Spinal cord (tissue), 10 donors: ENCODE measurements around the gene RFX8. TPM values are rescaled to one million over a fixed set of nuclear protein-coding genes. Genes with fewer than 3 reads are reported as not detected.

Source experiments
- DNase-seq, 6 donors: peaks; one replicate each; pipeline versions ENCODE4 v3.0.0 to v3.0.0-alpha.2; 2013 to 2015; ENCODE audit warnings: low spot score in 6 of 6, low read depth in 4 of 6
- H3K27ac ChIP-seq: one replicate; pipeline ENCODE4 v1.5.1; 2013; ENCODE audit warnings: low read depth, low read length, control low read depth
- H3K27me3 ChIP-seq: one replicate; pipeline ENCODE4 v1.6.1; 2013; ENCODE audit warnings: low read length; ENCODE audit not compliant: control insufficient read depth, insufficient read depth
- H3K36me3 ChIP-seq: one replicate; pipeline ENCODE4 v1.6.1; 2013; ENCODE audit warnings: low read length; ENCODE audit not compliant: control insufficient read depth, insufficient read depth
- H3K4me1 ChIP-seq: one replicate; pipeline ENCODE4 v1.6.1; 2013; ENCODE audit warnings: low read length; ENCODE audit not compliant: control insufficient read depth, insufficient read depth
- H3K4me3 ChIP-seq: one replicate; pipeline ENCODE4 v1.5.1; 2013; ENCODE audit warnings: low read depth, low read length, control low read depth
- H3K9me3 ChIP-seq: one replicate; pipeline ENCODE4 v1.6.1; 2013; ENCODE audit warnings: low read length; ENCODE audit not compliant: control insufficient read depth, insufficient read depth
- WGBS: methylation state at CpG from one replicate; pipeline ENCODE4 v1.1.5; 2013; ENCODE audit warnings: missing lambda C conversion rate; ENCODE audit not compliant: insufficient coverage; 5-methylcytosine and 5-hydroxymethylcytosine counted together
- polyA plus RNA-seq, 2 donors: library from polyadenylated mRNA; unstranded; fragments of 120-200 nt; gene quantifications; one replicate each; pipeline ENCODE4 v1.2.1, GENCODE V29; 2013; ENCODE audit not compliant: insufficient read length in 2 of 2
- total RNA-seq, 2 donors: library from RNA; depleted of rRNA in 1 of 2; stranded (reverse); fragments of 120-200 nt in 1 of 2; fragments of >200 nt in 1 of 2; gene quantifications; one replicate each; pipeline versions ENCODE4 v1.2.3 to v1.2.4, GENCODE V29; 2013 to 2014
- donor health status: healthy.

The RFX8 gene
- total and polyA plus RNA-seq, 4 donors, result 0.66 to 1.4 (median 1.1) TPM

DNA sequence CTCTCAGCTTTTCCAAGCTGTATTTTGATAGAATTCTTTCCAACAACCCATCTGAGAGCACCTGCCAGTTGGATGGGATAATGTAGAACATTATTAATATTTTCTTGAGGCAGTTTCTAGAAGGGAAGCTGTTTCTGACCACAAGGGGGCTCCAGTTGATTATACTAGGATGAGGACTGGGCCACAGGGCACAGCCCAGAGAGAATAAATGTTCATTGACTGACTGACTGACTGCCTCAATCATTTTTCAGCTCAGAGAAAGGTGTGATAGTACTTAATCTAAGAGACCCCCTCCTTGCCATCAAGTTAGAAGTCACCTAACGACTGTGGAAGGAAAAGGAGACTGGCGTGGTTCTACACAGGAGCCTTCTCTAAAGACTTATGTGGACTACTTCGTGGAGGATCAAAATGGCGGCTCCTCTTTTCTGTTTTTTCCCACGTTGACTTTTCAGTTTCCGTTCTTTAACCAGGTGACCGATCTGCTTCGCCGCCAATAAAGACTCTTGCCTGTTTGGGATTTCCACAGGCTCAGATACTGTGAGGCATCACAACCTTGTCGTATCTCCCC lies 55.7 kb downstream of the RFX8 start:
- Histone ChIP-seq H3K4me1 (peaks cover 10% of the 10 kb centered on the region), H3K27ac (no peak overlapping the region), H3K27me3 (peaks cover 2% of the 10 kb centered on the region), H3K36me3 (no peaks in the 10 kb centered on the region), H3K9me3 (no peaks in the 10 kb centered on the region), H3K4me3 (no peak overlapping the region)
- WGBS, result 92% methylated on average over 10 of the region's 10 CpGs
- DNase-seq, result peak in 2 of 6 donors; percentile 66 to 73

DNA sequence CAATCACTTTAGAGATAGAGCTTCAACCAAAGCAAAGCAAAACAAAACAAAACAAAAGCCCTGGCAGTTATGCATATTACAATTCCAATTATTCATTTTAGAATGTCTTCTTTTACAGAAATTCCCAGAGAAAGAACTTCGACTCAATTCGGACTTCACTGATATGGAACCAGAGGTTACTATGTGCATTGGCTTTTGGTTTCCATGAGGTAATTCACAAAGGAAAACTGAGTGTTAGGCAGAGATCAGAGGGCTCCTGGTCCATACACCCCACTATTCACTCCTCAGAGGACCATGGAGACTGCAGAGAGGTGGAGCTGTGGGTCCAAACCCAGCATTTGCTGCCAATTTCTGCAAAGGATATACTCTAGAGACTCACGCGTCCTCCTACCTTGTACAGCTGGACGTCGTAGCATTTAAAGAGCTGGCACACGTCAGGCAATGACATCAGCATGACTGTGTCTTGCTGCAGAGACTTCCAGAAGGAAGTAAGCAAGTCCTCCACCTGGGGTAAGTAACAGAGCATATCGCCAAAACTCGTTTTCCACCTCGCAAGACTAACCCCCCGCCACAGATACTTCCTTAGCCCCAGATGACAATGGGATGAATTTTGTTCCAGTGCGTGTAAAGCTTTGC lies 56.3 kb downstream of the RFX8 start:
- DNase-seq, result no peak
- Histone ChIP-seq H3K4me3 (no peak overlapping the region), H3K27ac (no peak overlapping the region), H3K4me1 (peaks cover 10% of the 10 kb centered on the region), H3K27me3 (peaks cover 2% of the 10 kb centered on the region), H3K9me3 (no peaks in the 10 kb centered on the region), H3K36me3 (no peaks in the 10 kb centered on the region)
- 76% methylated on average over 8 of the region's 12 CpGs for WGBS

DNA sequence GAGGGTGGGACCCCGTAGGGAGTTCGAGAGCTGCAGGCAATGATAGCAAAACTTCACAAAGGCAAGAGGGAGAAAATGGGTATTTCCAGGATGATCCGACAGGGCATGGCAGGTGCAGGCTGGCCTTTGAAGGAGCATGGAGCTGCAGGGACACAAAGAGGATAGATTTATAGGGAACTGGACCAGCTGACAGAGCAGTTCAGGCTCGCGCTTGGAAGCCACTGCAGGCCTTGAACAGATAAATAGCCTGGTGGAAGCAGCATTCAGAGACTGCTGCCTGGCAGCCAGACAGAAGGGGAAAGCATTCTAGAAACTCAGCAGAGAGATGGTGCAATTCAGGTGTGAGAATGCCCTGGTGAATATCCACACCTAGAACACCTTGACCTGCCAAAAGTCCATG lies 58.3 kb downstream of the RFX8 start:
- H3K9me3 ChIP-seq, result no peaks in the 10 kb centered on the region
- no peak overlapping the region for H3K4me3 ChIP-seq
- H3K36me3 ChIP-seq, result no peaks in the 10 kb centered on the region
- no peak overlapping the region for H3K27ac ChIP-seq
- peaks cover 14% of the 10 kb centered on the region for H3K4me1 ChIP-seq
- WGBS, result 37% methylated on average over 5 of the region's 5 CpGs
- peak in 1 of 6 donors; percentile 72 for DNase-seq
- H3K27me3 ChIP-seq, result peaks cover 2% of the 10 kb centered on the region

DNA sequence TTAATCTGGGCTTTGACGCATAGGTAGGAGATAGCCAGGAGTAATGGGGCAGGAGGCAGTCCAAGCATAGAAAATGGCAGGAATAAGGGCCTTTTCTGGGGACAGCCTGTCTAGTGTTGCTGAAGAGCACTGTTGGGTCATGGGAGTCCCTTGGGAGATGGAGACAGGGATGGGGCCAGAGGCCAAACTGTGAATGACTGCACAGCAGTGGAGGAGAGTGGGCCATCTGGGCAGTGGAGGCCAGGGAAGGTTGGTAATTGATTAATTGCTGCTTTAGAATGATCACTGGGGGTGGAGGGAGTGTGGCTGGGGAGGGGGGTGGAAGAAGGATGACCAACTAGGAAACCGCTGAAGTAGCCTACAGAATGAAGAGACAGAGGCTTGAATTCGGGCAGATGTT lies 59.0 kb downstream of the RFX8 start:
- WGBS, result 100% methylated on average over 3 of the region's 3 CpGs

DNA sequence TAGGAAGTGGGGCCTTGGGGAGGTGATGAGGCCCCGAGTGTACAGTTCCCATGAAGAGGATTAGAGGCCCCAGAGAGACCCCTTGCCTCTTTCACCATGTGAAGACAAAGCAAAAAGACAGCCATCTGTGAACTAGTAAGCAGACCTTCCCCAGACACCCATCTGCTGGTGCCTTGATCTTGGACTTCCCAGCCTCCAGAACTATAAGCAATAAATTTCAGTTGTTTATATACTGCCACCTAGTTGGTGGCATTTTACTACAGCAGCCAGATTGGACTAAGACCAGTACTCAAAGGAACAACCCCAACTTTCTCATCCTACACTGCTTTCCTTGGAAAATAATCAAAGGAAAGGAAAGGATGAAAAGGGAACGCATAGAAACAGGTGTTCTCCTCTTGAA lies 59.7 kb downstream of the RFX8 start:
- no CpG with 5 or more reads among the region's 2 CpGs for WGBS
- no peak overlapping the region for H3K27ac ChIP-seq
- H3K36me3 ChIP-seq, result no peaks in the 10 kb centered on the region
- no peak for DNase-seq
- H3K4me3 ChIP-seq, result no peak overlapping the region
- peaks cover 14% of the 10 kb centered on the region for H3K4me1 ChIP-seq
- H3K9me3 ChIP-seq, result no peaks in the 10 kb centered on the region
- H3K27me3 ChIP-seq, result peaks cover 2% of the 10 kb centered on the region

More for the DNA sequence above, 59.0 kb downstream of the RFX8 start:
- no peak overlapping the region for H3K4me3 ChIP-seq
- DNase-seq, result no peak
- H3K9me3 ChIP-seq, result no peaks in the 10 kb centered on the region
- peaks cover 2% of the 10 kb centered on the region for H3K27me3 ChIP-seq
- H3K36me3 ChIP-seq, result no peaks in the 10 kb centered on the region
- no peak overlapping the region for H3K27ac ChIP-seq
- H3K4me1 ChIP-seq, result peaks cover 14% of the 10 kb centered on the region

DNA sequence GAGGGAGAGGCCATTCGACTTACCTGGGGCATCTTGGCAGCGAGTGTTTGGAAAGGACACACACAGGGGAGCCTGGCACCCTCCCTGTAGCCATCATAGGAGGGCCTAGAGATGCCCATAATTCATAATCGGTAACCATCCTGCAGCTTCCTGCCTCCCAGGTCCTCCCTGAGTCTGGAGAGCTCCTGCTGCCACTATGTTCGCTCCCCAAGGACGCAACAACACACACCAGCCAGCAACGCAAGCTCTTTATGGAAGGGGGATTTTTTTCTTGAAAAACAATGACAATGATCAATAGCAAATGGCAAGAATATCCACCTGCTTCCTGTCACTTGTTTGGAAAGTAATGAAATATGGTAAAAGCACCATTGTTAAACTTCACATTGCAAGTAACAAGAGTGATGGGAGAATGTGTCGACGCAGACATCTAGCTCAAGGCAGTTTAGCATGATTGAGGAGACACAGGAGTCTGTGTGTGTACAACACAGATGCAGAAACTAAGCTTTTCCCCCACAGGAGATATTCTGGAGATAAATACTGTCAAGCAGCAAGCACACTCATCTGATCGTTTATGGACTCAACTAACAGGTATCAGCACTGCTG lies 62.7 kb downstream of the RFX8 start:
- Histone ChIP-seq H3K36me3 (no peaks in the 10 kb centered on the region), H3K9me3 (no peaks in the 10 kb centered on the region), H3K4me3 (no peak overlapping the region), H3K27ac (no peak overlapping the region), H3K4me1 (peaks cover 14% of the 10 kb centered on the region), H3K27me3 (no peaks in the 10 kb centered on the region)
- 76% methylated on average over 4 of the region's 9 CpGs for WGBS
- peak in 1 of 6 donors; percentile 73 for DNase-seq

DNA sequence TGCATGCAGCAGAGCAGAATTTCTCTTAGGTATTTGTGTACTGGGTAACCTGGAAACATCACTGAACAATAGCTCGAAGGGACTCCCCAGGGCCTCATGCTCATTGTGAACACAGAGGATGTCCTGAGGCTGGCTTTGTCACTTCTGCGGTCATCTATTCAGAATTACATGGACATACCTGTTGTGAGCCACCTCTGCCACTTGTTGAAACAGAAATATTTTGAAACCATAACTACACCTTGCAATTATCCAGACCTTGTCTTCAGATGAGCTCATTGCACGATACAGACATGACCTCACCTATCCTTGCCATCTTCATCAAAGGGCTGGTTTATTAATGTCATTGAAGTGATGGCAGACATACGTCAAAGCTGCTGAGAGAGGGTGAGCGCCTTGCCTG lies 64.2 kb downstream of the RFX8 start:
- Histone ChIP-seq H3K9me3 (no peaks in the 10 kb centered on the region), H3K4me1 (peaks cover 4% of the 10 kb centered on the region), H3K36me3 (no peaks in the 10 kb centered on the region), H3K27ac (no peak overlapping the region), H3K27me3 (no peaks in the 10 kb centered on the region), H3K4me3 (no peak overlapping the region)
- WGBS, result 56% methylated on average over 3 of the region's 5 CpGs
- DNase-seq, result no peak

DNA sequence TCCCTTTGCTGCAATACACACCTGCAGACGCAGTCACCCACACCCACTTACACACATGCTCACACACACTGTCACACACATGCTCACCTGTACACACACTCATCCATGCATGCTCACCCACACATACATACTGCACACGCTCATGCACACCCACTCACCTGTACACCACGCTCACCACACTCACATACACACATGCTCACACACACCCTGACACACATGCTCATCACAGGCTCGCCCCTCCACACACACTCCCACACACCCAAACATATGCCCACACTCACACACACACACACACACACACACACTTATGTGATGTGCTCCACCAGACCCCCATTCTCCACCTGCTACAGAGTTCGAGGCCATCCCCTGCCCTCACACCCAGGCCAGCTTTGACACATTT lies 64.8 kb downstream of the RFX8 start:
- Histone ChIP-seq H3K27ac (no peak overlapping the region), H3K9me3 (no peaks in the 10 kb centered on the region), H3K36me3 (no peaks in the 10 kb centered on the region), H3K4me1 (peaks cover 4% of the 10 kb centered on the region), H3K4me3 (no peak overlapping the region), H3K27me3 (no peaks in the 10 kb centered on the region)
- 93% methylated on average over 5 of the region's 5 CpGs for WGBS
- DNase-seq, result no peak

DNA sequence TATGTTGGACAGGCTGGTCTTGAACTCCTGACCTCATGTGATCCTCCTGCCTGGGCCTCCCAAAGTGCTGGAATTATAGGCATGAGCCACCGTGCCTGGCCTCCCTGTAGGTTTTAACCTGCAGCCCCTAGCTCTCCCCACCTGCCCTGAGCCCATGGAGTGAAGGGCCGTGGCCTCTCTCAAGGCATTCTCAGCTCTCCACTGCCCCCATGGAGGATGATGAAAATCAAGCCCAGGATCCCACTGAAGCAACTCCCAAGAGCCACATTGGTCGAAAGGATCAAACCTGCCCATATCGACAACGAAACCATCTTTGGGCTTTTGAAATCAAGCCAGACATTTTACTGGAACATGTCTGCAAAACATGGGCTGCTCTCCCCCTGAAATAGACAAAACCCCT lies 65.2 kb downstream of the RFX8 start:
- no peaks in the 10 kb centered on the region for H3K9me3 ChIP-seq
- no peak overlapping the region for H3K4me3 ChIP-seq
- no peak overlapping the region for H3K27ac ChIP-seq
- H3K4me1 ChIP-seq, result peaks cover 4% of the 10 kb centered on the region
- H3K27me3 ChIP-seq, result no peaks in the 10 kb centered on the region
- WGBS, result 79% methylated on average over 5 of the region's 5 CpGs
- no peak for DNase-seq
- H3K36me3 ChIP-seq, result no peaks in the 10 kb centered on the region

DNA sequence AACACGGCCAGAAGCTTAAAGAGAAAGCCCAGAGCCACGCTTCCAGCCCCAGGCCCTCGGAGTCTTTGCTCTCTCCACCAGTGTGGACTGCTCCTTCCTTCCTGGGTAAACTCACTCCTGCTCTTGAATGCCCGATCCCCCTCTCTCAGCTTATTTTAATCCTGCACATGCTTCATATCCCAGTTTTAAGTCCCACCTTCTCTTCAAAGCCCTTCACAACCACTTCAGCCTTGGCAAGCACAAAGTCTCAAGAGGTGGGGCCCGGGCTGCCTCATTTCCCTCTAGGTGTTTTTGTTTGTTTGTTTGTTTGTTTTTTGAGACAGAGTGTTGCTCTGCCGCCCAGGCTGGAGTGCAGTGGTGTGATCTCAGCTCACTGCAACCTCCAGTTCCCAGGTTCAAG lies 66.0 kb downstream of the RFX8 start:
- Histone ChIP-seq H3K27me3 (no peaks in the 10 kb centered on the region), H3K4me3 (no peak overlapping the region), H3K27ac (no peak overlapping the region), H3K36me3 (no peaks in the 10 kb centered on the region), H3K4me1 (peaks cover 4% of the 10 kb centered on the region), H3K9me3 (no peaks in the 10 kb centered on the region)
- 74% methylated on average over 5 of the region's 6 CpGs for WGBS
- no peak for DNase-seq
